Gastrocnemius medialis (tissue), 4 donors: ENCODE measurements around the gene BAIAP2L2.

Experiments used
- POLR2A ChIP-seq, 2 donors: fragments of 450-650 bp; IDR thresholded peaks; one replicate each; pipeline ENCODE4 v1.6.1; 2017; ENCODE audit warnings: antibody characterized with exemption in 2 of 2, mild to moderate bottlenecking in 2 of 2, moderate library complexity in 2 of 2
- TF ChIP-seq, protein P1 (sequence below), 5 experiments: fragments of 450-650 bp in 3 of 5; fragments of 200-600 bp in 2 of 5; sonication (generic) in 2 of 5; IDR thresholded peaks in 4 of 5; conservative IDR thresholded peaks in 1 of 5; 1 replicate in 4 of 5; 2 replicates in 1 of 5; pipeline ENCODE4 v1.5.1; 2016 to 2019; ENCODE audit warnings: antibody characterized with exemption in 5 of 5, mild to moderate bottlenecking in 3 of 5, moderate library complexity in 3 of 5

DNA sequence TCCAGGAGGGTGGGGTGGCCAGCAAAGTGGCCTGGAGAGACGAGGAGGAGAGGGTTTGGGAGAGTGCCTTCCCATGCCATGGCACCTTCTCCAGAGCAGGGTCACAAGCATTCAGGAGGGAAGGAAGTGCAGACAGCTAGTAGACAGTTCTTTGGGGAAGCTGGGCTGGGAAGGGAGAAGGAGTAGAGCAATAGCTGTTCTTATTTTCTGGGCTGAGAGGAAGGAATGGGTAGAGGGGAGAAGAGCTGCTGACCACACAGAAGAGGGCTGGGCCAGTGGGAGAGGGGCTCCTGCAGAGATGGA lies 68.0 kb downstream of the BAIAP2L2 start:
- TF ChIP-seq, protein P1, sequence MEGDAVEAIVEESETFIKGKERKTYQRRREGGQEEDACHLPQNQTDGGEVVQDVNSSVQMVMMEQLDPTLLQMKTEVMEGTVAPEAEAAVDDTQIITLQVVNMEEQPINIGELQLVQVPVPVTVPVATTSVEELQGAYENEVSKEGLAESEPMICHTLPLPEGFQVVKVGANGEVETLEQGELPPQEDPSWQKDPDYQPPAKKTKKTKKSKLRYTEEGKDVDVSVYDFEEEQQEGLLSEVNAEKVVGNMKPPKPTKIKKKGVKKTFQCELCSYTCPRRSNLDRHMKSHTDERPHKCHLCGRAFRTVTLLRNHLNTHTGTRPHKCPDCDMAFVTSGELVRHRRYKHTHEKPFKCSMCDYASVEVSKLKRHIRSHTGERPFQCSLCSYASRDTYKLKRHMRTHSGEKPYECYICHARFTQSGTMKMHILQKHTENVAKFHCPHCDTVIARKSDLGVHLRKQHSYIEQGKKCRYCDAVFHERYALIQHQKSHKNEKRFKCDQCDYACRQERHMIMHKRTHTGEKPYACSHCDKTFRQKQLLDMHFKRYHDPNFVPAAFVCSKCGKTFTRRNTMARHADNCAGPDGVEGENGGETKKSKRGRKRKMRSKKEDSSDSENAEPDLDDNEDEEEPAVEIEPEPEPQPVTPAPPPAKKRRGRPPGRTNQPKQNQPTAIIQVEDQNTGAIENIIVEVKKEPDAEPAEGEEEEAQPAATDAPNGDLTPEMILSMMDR (IDR thresholded peaks at IDR 0.05 in 4 of 5, conservative IDR thresholded peaks at IDR 0.05 in 1 of 5): no peak
- no peak for TF ChIP-seq POLR2A (IDR thresholded peaks at IDR 0.05)
